MM.1S (cell line): ENCODE results near the gene FCER1G.

Source experiments
- DNase-seq: peaks from one replicate; pipeline ENCODE4 v3.0.0-alpha.2; 2015
- H2AFZ ChIP-seq: fragments of 300-600 bp; sonication (generic); 2 replicates; pipeline ENCODE4 v1.6.0; 2016; ENCODE audit warnings: antibody characterized with exemption, low read length
- H3F3A ChIP-seq: fragments of 300-600 bp; sonication (generic); 2 replicates; pipeline ENCODE4 v1.6.1; 2016; ENCODE audit warnings: mild to moderate bottlenecking, antibody characterized with exemption, low read length, moderate library complexity, mixed read lengths; ENCODE audit not compliant: insufficient read depth
- H3K27ac ChIP-seq: fragments of 300-600 bp; sonication (generic); 2 replicates; pipeline ENCODE4 v1.5.1; 2016; ENCODE audit warnings: mild to moderate bottlenecking, low read length
- H3K27me3 ChIP-seq: fragments of 300-600 bp; sonication (generic); replicated peaks from 2 replicates; pipeline ENCODE4 v1.6.0; 2016; ENCODE audit warnings: low read length; ENCODE audit not compliant: insufficient read depth
- H3K36me3 ChIP-seq: fragments of 300-600 bp; sonication (generic); replicated peaks from 2 replicates; pipeline ENCODE4 v1.6.1; 2016; ENCODE audit warnings: mild to moderate bottlenecking, low read length, mixed read lengths; ENCODE audit not compliant: insufficient read depth
- H3K4me1 ChIP-seq: fragments of 300-600 bp; sonication (generic); 2 replicates; pipeline ENCODE4 v1.6.1; 2016; ENCODE audit warnings: low read length, mixed read lengths
- H3K4me2 ChIP-seq: fragments of 300-600 bp; sonication (generic); 2 replicates; pipeline ENCODE4 v1.6.0; 2016; ENCODE audit warnings: low read depth, low read length
- H3K4me3 ChIP-seq: fragments of 300-600 bp; sonication (generic); 2 replicates; pipeline ENCODE4 v1.5.1; 2016; ENCODE audit warnings: low read length, mixed read lengths
- H3K79me2 ChIP-seq: fragments of 300-600 bp; sonication (generic); 2 replicates; pipeline ENCODE4 v1.6.1; 2016; ENCODE audit warnings: mixed run types, low read length, mixed read lengths
- H3K9ac ChIP-seq: fragments of 300-600 bp; sonication (generic); 2 replicates; pipeline ENCODE4 v1.6.1; 2016; ENCODE audit warnings: low read length, mixed read lengths
- H3K9me2 ChIP-seq: fragments of 300-600 bp; sonication (generic); replicated peaks from 2 replicates; pipeline ENCODE4 v1.6.1; 2016; ENCODE audit warnings: mild to moderate bottlenecking, low read length, mixed read lengths; ENCODE audit not compliant: insufficient read depth
- H3K9me3 ChIP-seq: fragments of 300-600 bp; sonication (generic); replicated peaks from 2 replicates; pipeline ENCODE4 v1.6.1; 2016; ENCODE audit warnings: mild to moderate bottlenecking, low read length, mixed read lengths; ENCODE audit not compliant: insufficient read depth
- H4K20me1 ChIP-seq: fragments of 300-600 bp; sonication (generic); 2 replicates; pipeline ENCODE4 v1.6.1; 2016; ENCODE audit warnings: mild to moderate bottlenecking, low read length, moderate library complexity, mixed read lengths; ENCODE audit not compliant: insufficient read depth
- EZH2 ChIP-seq: fragments of 300-600 bp; sonication (generic); optimal IDR thresholded peaks from 2 replicates; pipeline ENCODE3; 2017; ENCODE audit warnings: low read depth, mild to moderate bottlenecking, antibody characterized with exemption, low read length, mixed read lengths
- EZH2phosphoT487 ChIP-seq: fragments of 300-600 bp; sonication (generic); IDR thresholded peaks from 2 replicates; pipeline ENCODE4 v1.6.1; 2018; ENCODE audit warnings: antibody characterized with exemption, low read length
- TF ChIP-seq, protein P1 (sequence below): fragments of 300-600 bp; sonication (generic); IDR thresholded peaks from 2 replicates; pipeline ENCODE4 v1.5.1; 2016; ENCODE audit warnings: antibody characterized with exemption, low read length, mixed read lengths

Gene FCER1G

DNA sequence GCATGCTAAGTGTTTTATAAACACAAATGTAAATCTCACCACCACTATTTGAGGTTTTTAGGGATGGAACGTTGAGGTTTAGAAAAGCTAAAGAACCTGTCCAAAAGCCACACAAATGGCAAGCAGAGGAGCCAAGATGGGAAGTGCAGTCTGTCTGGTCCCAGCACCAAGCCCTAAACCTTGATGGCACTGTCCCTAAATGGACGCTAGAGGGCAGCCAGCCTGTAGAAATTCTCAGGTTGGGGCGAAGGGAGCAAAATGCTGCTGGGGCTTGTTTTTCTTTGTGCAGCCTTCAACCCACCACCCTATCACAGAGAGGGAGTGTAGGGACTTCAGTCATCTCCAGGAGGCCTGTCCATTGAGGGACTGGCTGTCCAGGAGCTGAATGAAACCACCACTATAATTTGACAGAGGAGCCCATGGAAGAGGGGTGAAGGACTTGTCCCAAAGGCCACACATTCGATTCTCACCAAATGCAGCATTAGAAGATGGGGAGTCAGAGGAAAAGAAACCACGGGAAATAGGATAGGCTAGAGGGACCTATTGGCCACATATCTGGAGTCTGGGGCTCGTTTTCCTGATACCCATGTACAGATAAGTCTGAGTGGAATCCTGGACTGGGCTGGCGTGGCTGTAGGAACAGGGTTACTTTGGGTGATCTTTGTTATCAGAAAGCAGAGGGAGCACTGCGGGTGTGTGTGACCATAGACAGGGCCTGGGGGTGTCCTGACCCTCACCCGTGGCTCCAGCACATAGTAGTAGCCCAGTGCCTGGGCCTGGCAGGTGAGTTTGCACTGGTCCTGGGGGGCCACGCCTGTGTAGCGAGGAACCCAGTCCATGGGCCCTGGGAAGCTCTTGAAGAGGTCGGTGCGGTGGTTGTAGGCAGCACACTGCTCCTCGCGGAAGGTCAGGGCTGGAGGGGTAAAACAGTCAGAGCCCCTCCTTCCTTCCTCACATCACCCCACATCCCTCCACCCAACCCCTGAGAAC is 22.3 kb upstream of the FCER1G start:
- Histone ChIP-seq H3K4me1 (peaks cover 13% of the 10 kb centered on the region), H3F3A (0 out of 2 replicates have a peak, but pooled peaks cover 4% of the 10 kb centered on the region), H3K4me2 (peak overlapping the region; percentile 25; the same call in 1 of the 2 replicates), H3K9me2 (no peaks in the 10 kb centered on the region), H3K36me3 (no peaks in the 10 kb centered on the region), H3K4me3 (no peak overlapping the region), H2AFZ (peak overlapping the region; percentile 86), H3K9ac (peak overlapping the region; percentile 4; the same call in 1 of the 2 replicates), H3K27me3 (no peaks in the 10 kb centered on the region), H3K27ac (no peak overlapping the region), H4K20me1 (no peaks in the 10 kb centered on the region), H3K79me2 (no peaks in the 10 kb centered on the region), H3K9me3 (no peaks in the 10 kb centered on the region)
- no peak for TF ChIP-seq EZH2phosphoT487
- TF ChIP-seq, protein P1, sequence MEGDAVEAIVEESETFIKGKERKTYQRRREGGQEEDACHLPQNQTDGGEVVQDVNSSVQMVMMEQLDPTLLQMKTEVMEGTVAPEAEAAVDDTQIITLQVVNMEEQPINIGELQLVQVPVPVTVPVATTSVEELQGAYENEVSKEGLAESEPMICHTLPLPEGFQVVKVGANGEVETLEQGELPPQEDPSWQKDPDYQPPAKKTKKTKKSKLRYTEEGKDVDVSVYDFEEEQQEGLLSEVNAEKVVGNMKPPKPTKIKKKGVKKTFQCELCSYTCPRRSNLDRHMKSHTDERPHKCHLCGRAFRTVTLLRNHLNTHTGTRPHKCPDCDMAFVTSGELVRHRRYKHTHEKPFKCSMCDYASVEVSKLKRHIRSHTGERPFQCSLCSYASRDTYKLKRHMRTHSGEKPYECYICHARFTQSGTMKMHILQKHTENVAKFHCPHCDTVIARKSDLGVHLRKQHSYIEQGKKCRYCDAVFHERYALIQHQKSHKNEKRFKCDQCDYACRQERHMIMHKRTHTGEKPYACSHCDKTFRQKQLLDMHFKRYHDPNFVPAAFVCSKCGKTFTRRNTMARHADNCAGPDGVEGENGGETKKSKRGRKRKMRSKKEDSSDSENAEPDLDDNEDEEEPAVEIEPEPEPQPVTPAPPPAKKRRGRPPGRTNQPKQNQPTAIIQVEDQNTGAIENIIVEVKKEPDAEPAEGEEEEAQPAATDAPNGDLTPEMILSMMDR, result peak; percentile 99
- TF ChIP-seq EZH2, result no peak
- DNase-seq, result peak; percentile 89

DNA sequence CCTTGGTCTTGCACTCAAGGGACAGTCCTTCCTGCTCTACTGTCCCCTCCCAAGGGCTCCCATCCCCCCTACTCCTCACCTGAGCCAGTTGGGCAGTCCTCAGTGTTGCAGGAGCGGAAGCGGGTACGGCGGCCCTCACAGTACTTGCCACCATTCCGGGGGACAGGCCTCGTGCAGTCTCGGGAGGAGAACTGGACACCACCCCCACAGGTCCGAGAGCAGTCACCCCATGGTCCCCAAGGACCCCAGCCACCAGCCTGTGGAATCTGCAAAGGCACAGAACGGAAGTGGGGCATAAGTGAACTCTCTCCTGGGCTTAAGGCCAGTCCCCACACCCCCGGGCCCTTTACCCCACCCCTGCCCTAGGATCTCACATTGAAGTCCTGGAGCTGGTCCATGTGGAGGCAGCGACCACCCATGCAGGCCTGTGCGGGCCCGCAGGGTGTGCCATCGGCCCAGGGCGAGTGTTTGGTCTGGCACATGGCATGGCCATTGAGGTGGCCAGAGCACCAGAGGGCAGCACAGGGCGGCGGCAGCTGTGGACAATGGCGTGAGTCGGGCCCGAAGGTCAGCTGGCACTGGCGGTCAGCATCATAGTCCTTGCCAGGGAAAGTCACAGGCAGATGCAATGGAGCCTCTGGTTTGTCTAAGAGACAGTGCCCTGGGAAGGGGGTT is 21.4 kb upstream of the FCER1G start:
- Histone ChIP-seq H3K79me2 (no peaks in the 10 kb centered on the region), H2AFZ (peak overlapping the region; percentile 86; the same call in 1 of the 2 replicates), H3K9me3 (no peaks in the 10 kb centered on the region), H3K9ac (no peak overlapping the region), H3F3A (0 out of 2 replicates have a peak, but pooled peaks cover 4% of the 10 kb centered on the region), H3K27me3 (no peaks in the 10 kb centered on the region), H3K4me2 (no peak overlapping the region), H3K4me3 (no peak overlapping the region), H4K20me1 (no peaks in the 10 kb centered on the region), H3K4me1 (peaks cover 13% of the 10 kb centered on the region), H3K9me2 (no peaks in the 10 kb centered on the region), H3K27ac (no peak overlapping the region), H3K36me3 (no peaks in the 10 kb centered on the region)
- DNase-seq, result no peak
- TF ChIP-seq EZH2, result no peak
- TF ChIP-seq, protein P1, result peak; percentile 6; the same call in 1 of the 2 replicates

DNA sequence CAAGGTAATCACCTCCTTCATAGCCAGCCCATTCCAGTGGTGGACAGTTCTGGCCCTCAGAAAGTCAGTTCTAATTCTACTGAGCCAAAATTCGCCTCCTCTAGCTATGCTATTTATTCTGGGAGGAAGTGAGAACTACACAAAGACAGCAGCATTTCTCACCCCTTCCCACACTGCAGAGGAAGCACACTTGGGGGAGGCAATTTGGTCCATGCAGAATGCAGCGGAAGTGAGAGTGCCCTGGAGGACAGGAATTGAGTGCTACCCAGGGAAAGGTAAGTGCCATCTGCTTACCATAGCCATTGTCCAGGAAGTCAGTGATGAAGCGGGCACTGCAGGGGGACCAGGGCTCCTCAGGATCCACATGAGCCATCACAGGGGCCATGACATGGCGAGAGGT is 19.9 kb upstream of the FCER1G start:
- Histone ChIP-seq H3K4me2 (no peak overlapping the region), H3K9me3 (no peaks in the 10 kb centered on the region), H3K27me3 (no peaks in the 10 kb centered on the region), H3K9ac (no peak overlapping the region), H3K27ac (0 out of 2 replicates have a peak overlapping the region, but pooled peaks have one; percentile 0), H2AFZ (0 out of 2 replicates have a peak overlapping the region, but pooled peaks have one; percentile 2), H3K4me1 (peaks cover 13% of the 10 kb centered on the region), H3K36me3 (no peaks in the 10 kb centered on the region), H3K9me2 (no peaks in the 10 kb centered on the region), H3K4me3 (no peak overlapping the region), H4K20me1 (no peaks in the 10 kb centered on the region), H3F3A (0 out of 2 replicates have a peak, but pooled peaks cover 4% of the 10 kb centered on the region), H3K79me2 (no peaks in the 10 kb centered on the region)
- TF ChIP-seq EZH2phosphoT487, result no peak
- DNase-seq, result no peak
